GM21528 (cell line): Measurements from ENCODE around the gene RANBP9.

Source experiments
- ATAC-seq: cut with Tn5 transposase; IDR thresholded peaks from one replicate; pipeline ENCODE4 v1.9.1; 2021; ENCODE audit warnings: mild to moderate bottlenecking, moderate library complexity; ENCODE audit not compliant: unreplicated experiment, low FRiP score

The RANBP9 gene

GRCh38 chr6:13711733-13712598, at the start of gene RANBP9:
TSS of gene RANBP9 (minus strand) at chr6:13711835. CDS start at chr6:13711505, 330 bp downstream.
- peak; percentile 76 for ATAC-seq

DNA sequence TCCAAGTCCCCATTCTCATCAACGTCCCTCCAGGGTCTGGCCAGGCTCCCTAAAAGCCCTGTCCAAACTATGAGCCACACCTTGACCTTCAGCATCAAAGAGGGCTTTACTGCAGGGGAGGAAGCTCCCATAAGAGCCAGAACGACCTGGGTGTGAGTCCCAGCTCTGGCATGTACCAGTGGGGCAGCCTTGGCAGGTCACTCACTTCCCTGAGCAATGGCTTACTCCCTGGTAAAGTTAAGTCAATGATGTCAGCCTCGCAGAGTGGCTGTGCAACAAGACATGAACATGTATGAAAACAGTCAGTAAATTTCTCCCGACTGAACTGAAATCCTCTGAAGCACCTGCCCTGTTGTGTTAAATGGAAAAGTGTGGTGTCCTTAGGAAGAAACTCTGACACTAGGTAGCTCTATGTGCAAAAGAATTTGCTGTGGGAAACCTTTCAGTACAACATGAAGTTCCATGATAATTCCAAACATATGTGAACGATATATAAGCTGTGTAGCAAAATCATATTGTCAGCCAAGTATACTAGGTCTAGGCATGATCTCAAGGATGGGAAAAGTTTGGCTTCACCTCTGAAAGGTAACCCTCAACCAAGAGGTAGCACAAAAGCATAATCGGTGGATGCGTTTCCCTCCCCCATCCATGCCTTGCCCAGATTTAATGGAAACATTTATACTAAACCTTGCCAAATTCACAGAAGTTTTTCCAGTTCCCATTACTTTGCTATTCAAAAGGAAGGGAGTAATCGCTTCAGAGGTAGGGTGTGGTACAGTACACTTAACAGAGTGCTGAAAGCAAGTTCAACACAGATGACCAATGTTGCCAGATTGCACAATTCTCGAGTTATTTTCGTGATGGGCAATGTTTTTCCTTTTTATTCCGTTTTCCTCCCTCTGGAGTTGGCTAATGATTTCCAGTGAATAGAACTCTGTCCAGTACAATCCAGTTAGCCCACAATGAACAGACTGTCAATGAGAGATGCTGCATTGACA, 49.0 kb upstream of the RANBP9 start:
- no peak for ATAC-seq

- no peak for ATAC-seq
Observed at GRCh38 chr6:13759025-13759424, 47.4 kb upstream of the RANBP9 start.

DNA sequence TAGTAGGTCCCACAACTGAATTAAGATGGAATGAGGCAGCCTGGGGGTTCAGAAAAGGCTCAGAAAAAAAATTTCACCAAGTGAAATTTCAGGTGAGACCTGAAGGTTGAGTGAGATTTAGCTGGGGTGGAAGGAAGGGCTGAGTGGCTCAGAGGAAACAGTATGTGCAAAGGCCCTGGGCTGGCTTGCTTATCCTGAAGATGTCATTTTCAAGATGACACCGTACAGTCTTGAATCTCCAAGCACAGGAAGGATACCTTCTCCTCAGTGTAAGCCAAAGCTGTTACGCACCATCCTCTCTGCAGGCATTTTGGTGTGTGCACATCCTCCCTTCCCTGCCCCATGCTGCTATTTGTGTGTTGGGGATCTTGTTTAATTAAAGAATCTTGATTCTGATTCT, 43.0 kb upstream of the RANBP9 start:
- ATAC-seq = no peak

- ATAC-seq = no peak
Observed at GRCh38 chr6:13743736-13744127, 32.1 kb upstream of the RANBP9 start.

DNA sequence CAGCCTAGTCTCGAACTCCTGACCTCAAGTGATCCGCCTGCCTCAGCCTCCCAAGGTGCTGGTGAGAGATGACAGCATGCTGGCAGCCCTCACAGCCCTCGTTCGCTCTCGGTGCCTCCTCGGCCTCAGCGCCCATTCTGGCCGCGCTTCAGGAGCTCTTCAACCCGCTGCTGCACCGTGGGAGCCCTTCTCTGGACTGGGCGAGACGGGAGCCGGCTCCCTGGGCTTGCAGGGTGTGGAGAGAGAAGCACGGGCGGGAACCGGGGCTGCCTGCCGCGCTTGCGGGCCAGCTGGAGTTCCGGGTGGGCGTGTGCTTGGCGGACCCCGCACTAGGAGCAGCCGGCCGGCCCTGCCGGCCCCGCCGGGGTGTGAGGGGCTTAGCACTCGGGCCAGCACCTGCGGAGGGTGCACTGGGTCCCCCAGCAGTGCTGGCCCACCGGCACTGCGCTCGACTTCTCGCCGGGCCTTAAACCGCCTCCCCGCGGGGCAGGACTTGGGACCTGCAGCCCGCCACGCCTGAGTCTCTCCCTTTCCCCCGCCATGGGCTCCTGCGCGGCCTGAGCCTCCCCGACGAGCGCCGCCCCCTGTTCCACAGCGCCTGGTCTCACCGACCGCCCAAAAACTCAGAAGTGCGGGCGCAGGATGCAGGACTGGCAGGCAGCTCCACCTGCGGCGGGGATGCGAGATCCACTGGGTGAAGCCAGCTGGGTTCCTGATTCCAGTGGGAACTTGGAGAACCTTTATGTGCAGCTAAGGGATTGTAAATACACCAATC, 31.5 kb upstream of the RANBP9 start:
- no peak for ATAC-seq

DNA sequence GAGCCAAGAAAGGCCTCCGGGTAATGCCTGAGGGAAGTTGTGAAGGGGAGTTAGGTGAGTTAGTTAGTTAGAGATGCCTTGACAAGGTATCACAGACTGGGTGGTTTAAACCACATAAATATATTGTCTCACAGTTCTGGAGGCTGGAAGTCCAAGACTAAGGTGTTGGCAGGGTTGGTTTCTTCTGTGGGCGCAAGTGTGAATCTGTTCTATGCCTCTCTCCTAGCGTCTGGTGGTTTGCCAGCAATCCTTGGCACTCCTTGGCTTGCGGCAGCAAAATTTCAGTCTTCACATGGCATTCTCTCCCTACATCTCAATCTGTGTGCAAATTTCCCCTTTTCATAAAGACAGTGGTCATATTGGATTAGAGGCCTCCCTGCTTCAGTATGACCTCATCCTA, 29.7 kb upstream of the RANBP9 start:
- ATAC-seq = no peak

DNA sequence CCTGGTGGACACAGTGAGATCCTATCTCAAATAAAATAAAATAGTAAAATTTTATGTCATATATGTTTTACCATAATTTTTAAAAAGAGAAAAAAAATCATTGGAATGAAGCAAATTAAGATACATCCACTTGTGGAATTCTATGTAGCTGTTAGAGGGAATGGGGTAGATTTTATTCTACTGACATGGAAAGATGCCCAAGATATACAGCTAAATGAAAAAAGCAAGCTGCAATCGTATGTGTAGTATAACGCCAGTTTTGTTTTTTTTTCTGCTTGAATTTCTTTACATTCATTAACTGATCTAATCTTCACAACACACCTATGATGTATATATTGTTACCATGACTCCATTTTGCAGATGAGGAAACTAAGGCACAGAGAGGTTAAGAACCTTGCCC, 23.4 kb upstream of the RANBP9 start:
- no peak for ATAC-seq

DNA sequence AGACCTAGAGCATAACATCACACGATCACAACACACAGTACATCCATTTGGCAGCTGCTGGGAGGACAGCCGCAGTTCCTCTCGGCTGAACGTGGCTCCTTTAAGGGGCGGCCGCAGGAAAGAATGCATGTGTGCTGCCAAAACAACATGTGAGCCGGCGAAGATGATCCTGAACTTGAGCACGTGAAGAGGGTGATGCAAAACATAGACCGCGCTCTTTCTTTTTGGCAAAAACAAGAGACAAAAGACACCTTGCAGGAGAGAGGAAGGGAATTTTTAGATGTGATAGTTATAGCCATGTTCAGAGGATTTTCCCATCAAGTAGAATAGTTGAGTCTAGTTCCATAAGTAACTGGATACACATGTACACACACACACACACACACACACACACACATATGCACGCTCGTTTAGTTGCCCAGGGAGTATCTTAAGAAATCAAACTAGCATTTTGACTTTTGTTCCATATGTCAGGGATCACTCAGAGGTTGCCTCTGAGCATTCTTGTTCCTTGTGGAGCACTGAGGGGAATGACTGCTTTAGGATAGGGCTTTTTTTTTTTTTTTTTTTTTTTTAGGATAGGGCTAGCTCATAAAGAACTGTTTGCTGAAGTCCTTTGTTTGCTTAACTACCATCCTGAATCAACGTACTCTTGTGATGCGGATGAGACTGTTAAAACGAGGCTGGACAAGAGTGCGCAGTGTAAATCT, 21.7 kb upstream of the RANBP9 start:
- ATAC-seq = no peak

DNA sequence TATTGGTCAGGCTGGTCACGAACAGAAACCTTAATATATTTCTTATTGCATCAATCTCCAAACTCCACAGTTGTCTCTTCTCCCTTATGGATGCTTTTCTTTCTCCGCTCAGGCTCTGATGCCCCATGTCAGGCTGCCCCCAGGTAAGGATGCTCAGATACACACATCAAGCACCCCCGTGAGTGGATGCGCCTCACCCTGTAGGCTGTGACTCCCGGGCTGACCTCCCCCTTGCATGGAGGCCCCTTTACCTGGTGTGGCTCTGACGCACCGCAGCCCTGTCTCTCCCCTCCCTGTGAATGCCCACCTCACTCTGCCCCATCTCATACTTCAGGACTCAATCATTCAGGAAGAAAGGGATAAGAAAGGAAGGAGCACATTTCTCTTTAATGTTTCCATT, 19.1 kb upstream of the RANBP9 start:
- ATAC-seq = no peak

- no peak for ATAC-seq
Observed at GRCh38 chr6:13729891-13730290, 18.3 kb upstream of the RANBP9 start.

DNA sequence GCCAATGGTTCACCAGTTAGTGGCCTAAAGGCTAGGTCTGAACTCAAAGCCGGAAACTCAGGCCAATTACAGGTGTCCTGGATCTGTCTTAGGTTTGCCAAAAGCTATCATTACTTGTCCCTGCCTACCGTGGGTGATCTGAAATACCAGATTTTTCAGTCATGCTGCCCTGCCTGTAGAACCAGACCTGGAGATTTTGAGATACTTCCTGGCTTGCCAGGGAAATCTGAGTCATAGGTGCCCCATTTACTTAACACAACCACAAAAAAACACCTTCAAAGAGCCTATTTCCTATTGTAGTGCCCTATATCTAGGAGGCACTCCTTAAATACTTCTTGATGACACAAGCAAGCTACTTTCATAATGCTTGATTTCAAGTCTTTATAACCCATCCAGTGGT, 13.9 kb upstream of the RANBP9 start:
- ATAC-seq = no peak

- no peak for ATAC-seq
Observed at GRCh38 chr6:13725052-13725451, 13.4 kb upstream of the RANBP9 start.

DNA sequence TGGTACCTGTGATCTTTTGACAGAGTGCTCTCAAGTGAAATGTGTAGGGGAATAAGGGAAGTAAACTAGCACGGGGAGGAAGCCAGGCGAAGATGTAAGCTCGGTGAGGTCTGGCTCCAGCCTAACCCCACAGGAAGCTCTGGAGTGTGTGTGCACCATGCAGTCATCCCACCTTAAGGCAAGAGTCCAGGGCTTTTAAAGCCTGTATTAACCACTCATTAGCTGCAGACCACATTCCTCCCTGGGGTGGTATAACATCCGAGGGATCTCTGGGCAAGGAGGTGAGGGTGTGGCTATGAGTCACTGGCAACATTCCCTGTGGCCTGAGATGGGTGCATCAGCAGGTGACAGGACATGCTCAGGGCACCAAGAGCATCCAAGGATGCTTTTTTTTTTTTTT, 12.5 kb upstream of the RANBP9 start:
- no peak for ATAC-seq

- ATAC-seq = no peak
Observed at GRCh38 chr6:13722880-13723279, 11.2 kb upstream of the RANBP9 start.

- no peak for ATAC-seq
Observed at GRCh38 chr6:13718123-13718458, 6.5 kb upstream of the RANBP9 start.

DNA sequence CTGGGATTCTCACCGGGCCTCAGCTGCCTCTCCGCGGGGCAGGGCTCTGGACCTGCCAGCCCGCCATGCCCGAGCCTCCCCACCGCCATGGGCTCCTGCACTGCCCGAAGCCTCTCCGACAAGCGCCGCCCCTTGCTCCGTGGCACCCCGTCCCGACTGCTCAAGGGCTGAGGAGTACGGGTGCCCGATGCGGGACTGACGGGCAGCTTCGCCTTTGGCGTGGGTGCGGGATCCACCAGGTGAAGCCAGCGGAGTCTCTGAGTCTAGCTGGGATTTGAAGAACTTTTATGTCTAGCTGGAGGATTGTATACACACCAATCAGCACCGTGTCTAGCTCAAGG, 5.3 kb upstream of the RANBP9 start:
- no peak for ATAC-seq

- ATAC-seq = no peak
Observed at GRCh38 chr6:13716225-13716954, 4.8 kb upstream of the RANBP9 start.

DNA sequence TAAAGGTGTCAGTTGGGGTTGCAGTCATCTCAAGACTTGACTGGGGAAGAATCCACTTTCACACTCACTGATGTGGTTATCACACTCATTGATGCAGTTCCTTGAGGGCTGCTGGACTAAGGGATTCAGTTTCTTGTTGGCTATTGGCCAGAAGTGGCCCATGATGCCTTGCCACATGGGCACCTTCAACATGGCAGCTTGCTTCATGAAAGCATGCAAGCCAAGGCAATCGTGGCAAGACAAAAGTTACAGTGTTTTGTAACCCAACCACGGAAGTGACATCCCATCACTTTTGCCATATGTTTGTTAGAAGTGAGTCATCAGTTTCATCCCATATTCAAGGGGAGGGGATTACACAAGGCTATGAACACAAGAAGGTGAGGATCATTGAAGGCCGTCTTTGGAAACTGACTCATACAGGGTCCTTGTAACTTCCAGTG, 3.8 kb upstream of the RANBP9 start:
- ATAC-seq = no peak

- ATAC-seq = no peak
Observed at GRCh38 chr6:13712599-13712898, 914 bp upstream of the RANBP9 start.
